Stimulated activated CD8-positive, alpha-beta memory T cell treated with anti-CD3 and anti-CD28 coated beads, Interleukin-12 subunit alpha, Interleukin-12 subunit beta, amount 100 ng/mL, for 24 hours (primary cell): Measurements from ENCODE around the gene PHB1.
A peak's percentile ranks its signal among the peaks of the same experiment; 100 is the strongest.
"Not testable (repeated sequence)": the region's sequence is repeated elsewhere in the genome, so short reads cannot be mapped to it uniquely, and the experiment has no call there.

Experiments used
- DNase-seq: peaks from one replicate; pipeline ENCODE4 v3.0.0-alpha.2; 2020; ENCODE audit errors: extremely low read depth

Gene PHB1

DNA sequence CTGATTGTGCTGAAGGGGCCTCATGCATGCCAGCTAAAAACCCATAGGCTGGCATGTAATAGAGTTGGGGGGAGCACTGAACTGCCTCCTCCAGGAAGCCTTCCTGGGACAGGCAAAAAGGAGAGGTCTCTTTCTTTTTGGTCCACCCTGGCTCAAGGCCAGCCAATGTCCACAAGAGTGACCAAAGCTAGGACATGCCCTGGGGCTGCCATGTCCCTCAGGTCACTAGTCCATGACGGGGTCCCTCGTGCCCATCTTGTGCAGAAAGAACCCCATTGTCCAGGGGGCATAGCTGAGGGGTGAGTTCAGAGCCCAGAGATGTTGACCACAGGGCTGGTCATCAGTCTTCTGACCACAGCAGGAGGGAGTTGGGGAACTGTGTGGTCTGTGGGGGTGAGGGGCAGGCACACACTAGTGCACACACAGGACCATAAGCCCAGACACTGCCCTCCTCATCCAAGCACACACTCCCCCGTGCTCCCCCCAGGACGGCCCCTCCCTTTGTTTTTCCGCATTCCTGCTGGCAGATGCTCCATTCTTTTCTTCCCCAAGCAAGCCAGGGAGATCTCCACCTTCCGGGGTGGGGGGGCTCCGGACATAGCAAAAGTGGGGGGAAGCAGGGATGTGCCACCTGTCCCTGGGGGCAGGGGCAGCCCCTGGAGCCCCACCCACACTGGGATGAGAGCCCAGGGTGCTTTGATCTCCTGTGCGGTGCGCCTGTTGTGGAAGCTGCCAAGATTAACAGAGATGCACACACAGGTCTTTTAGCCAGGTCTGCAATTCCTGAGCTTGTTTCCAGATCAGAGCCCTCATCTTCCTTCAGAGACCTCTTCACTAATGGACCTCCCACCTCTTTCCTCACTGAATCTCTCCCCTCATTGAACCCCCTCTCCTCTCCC lies 25.2 kb upstream of the PHB1 start:
- DNase-seq, result no peak

DNA sequence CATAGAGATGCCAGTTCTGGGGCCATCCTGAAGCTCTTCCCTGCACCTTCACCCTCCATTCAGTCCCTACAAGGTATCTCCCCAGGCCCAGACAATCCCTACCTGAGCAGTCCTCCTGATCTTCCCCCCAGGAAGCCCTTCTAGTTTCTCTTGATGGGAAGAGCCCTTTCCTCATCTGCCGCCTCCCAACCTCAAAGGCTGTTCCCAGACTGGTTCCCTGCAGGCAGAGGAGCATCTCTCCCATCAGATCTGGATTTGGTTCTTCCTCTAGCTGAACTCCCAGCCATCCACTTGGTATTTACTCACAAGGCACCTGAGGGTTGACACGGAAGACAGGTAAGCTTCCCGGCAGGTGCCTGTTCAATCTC lies 24.6 kb upstream of the PHB1 start:
- DNase-seq, result no peak

DNA sequence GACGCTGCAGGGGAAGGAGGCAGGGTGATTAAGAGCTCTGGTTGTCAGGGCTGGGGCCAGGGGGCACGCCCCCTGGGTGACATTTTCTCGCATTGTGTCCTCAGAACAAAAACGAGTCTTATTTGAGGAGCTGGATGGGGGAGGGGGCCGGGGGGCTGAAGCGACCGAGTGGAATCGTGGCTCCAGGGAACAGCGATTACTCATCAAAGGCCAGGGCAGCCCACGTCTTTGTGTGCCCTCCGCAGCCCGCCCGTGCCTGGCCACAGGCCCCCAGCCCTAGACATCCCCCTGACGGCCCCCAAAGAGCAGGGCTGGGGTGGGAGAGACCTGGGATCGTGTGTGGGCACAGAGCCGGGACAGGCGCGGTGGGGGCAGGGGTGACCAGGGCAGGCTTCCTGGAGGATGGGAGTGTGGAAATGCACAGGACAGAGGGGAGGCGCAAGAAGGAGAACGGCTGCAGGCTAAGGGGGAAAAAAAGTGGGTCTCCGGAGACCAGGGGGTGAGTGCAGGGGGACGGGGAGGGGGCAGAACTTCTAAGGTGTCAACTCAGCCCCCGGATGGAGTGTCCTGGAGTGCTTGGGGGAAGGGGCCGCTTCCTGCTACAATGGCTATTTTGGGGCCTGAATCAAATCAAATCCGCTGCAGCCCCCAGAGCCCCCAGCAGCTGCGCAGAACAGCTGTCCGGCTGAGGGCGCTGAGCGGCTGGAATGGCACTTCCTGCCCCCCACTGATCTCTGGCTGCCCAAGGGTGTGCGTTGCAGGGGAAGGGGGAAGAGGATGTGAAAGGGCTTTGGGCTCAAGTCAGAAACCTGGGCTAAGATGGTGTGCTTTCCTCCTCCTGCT lies 24.0 kb upstream of the PHB1 start:
- no peak for DNase-seq

DNA sequence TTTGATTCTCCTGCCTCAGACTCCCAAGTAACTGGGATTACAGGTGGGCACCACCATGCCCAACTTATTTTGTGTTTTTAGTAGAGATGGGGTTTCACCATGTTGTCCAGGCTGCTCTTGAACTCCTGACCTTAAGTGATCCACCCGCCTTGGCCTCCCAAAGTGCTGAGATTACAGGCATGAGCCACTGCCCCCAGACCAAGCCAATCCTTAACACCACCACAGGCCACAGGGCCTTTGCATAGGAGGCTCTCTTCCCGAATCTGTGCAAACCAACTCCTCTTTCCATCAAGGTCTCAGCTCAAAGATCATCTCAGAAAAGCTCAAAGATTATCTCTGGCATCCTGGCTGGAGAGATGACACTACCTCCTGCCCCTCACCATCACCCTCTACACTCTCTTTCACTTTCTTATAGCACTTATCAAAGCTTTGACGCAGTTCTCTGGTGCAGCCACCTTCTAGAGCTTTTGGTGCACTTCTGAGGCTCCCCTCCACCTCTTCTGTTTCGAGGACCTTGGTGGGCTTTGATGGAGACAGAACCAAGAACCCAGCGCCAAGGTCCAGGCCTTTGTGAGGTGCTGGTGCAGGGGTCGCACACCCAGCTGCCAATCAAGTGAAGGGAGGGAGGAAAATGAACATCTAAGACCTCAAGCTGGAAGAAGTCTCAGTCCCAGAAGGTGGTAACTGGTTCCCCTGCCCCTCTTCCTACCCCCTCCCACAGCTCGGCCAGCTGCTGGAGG lies 23.2 kb upstream of the PHB1 start:
- DNase-seq, result no peak

DNA sequence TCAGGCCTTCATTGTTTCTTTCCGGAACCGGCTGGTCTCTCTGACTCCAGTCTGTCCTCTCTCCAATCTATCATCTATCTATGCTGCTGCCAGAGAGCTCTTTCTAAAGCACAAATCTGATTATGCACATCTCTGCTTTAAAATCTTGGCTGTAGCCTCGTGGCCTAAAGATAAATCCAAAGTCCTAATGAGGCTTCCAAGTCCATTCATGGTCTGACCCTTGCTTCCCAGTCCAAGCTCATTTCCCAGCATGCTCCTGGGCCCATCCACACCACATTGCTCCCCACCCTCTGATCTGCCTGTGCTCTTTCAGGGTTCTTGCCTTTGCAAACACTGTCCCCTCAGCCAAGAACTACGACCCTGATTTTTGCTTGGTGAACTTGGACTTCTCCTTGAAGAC lies 21.5 kb upstream of the PHB1 start:
- DNase-seq, result no peak

DNA sequence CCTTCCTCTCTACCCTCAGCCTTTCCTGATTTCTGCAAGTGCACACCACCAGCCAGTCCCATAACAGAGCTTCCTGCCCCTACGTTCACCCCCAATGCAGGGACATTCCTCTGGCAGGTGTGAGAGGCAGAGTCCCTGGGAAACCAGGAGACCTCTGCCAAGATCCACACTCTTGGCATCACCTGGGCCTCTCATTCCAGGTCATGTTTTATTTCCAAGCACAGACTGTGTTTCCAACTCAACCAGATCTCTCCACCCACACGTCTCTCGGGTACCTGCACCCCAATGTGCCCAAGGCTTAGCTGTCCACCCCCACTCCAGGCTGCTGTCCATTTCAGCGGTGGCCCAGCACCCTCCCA lies 21.0 kb upstream of the PHB1 start:
- DNase-seq, result no peak

DNA sequence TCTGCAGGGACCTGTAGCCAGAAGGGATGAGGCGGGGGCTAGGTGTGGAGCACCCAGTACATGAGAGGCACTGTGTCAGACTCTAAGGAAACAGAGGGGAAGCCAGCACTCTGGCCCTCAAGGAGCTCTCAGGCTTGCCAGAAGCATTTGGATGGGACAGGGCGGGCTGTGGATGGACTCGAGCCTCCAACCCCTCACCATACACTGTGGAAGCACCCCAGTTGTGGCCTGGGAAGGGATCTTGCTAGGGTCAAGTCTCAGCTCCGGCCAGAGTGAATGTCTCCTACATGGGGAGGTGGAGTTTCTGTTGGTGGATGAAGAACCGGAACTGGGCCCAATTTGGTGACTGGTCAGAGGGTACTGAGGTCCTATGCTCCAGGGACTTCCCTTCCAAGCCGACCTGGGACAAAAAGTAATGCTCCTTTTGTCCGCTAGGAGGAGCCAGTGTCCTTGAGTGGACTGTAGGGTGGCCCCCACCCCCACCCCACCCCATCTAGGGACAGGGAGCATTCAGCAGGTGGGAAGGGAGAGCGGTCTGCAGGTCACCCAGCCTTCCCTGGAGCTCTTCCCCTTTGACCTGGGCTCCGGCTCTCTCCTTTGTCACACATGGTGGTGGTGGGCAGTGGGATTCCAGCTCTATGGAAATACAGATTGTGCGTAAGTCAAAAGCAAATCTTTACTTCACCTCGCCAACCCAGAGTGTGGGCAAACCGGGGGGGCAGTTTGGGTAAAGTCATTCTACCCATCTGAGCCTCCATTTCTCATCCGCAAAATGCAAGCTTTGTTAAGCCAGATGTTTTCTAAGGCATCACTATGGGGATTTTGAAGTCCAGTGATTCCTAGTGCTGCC lies 20.4 kb upstream of the PHB1 start:
- DNase-seq, result no peak

DNA sequence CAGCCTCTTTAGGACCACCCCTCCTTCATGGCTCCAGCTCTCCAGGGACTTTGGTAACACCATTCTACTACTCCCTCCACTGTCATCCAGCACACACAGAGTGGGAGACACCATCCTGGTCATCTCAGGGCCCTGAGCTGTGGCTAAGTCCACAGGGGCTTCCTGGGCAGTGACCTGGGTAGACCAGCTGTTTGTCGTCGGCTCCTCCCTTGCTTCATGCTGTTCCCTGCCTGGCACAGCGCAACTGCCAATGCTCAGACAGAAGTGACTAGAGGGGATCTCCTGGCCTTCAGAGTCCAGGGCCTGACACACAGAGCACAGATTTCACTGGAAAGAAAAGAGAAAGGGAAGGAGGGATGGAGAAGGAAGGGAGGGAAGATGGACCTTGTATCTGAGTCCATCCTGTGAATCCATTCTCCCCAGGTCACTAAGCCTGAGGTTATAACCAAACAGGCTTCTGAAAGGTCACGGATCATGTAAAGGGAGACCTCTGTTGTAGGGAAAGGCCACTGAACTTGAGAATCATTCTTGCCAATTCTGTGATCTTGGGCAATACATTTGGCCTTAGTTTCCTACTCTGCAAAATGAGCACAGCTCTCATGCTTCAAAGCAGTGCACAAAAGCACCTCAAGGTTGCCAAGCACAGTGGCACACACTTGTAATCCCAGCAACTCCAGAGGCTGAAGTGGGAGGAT lies 18.5 kb upstream of the PHB1 start:
- no peak for DNase-seq

DNA sequence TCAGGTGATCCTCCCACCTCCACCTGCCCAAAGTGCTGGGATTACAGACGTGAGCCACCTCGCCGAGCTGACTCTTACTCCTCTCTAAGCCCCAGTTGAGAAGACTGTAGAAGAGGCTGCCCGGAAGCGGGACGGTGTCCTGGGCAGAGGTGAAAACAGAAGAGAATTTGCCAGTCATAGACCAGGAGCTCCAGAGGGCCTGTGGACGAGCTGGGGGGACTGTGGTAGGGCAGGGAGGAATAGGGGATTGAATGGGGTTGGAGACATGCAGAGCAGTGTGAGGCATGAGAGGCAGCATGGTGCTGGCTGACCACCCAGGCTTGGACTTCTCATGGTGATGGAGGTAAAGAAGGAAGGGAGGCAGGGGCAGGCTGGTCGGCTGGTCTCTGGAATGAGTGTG lies 17.1 kb upstream of the PHB1 start:
- no peak for DNase-seq

DNA sequence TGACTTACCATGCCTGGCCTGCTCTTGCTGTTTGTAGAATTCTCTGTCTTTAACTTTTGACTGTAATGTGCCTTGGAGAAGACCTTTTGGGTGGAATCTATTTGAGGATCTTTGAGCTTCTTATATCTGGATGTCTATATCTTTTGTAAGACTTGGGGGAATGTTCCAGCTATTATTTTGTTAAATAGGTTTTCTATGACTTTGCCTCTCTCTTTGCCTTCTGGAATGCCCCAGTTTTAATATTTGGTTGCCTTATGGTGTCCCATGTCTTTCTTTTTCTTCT lies 10.3 kb upstream of the PHB1 start:
- no peak for DNase-seq

DNA sequence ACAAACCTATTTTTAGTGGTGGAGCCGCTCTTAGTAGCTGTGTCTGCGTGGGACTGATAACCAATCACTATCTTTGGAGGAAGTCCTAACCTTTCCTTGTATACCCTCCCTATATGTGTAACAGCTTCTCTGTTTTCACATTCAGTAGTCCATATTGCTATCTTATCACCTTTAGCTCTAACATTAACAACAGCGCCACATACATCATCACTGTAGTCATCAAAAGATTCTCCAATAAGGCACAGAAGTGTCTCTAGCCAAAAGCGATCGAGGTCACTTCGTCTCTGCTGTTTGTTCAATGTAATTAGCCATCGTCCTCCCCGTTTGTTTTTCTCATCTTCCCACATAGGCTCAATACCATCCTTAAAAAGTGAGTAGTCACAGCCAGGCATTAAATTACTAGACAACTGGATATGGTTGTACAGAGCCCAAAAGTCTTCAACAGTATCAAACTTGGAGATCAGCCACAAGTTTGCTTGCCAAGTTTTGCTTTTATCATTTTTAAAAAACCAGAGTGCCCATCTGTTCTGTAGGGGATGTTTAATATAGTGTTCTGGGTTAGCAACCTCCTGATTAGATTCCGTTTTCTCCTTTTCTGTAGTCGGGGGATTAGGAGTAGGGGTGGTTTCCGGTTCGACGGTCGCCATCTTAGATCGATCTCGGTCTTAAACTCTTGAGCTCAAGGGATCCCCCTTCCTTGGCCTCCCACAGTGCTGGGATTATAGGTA lies 9.8 kb upstream of the PHB1 start:
- DNase-seq, result not testable (repeated sequence)

DNA sequence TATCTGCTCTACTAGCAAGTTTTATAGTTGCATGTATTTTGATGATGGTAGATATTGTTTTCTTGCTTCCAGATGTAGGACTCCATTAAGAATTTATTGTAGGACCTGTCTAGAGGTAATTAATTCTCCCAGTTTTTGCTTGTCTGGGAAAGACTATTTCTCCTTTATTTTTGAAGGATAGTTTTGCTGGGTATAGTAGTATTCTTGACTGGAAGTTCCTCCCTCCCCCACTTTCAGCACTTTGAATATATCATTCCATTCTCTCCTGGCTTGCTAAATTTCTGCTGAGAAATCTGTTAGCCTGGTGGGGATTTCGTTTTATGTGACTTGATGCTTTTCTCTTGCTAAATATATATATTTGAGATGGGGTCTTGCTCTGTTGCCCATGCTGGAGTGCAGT lies 8.0 kb upstream of the PHB1 start:
- DNase-seq, result no peak

DNA sequence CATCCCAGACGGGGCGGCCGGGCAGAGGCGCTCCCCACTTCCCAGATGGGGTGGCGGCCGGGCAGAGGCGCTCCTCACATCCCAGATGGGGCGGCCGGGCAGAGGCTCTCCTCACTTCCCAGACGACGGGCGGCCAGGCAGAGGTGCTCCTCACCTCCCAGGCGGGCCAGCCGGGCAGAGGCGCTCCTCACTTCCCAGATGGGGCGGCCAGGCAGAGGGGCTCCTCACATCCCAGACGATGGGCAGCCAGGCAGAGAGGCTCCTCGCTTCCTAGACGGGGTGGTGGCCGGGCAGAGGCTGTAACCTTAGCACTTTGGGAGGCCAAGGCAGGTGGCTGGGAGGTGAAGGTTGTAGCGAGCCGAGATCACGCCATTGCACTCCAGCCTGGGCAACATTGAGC lies 5.1 kb upstream of the PHB1 start:
- not testable (repeated sequence) for DNase-seq

DNA sequence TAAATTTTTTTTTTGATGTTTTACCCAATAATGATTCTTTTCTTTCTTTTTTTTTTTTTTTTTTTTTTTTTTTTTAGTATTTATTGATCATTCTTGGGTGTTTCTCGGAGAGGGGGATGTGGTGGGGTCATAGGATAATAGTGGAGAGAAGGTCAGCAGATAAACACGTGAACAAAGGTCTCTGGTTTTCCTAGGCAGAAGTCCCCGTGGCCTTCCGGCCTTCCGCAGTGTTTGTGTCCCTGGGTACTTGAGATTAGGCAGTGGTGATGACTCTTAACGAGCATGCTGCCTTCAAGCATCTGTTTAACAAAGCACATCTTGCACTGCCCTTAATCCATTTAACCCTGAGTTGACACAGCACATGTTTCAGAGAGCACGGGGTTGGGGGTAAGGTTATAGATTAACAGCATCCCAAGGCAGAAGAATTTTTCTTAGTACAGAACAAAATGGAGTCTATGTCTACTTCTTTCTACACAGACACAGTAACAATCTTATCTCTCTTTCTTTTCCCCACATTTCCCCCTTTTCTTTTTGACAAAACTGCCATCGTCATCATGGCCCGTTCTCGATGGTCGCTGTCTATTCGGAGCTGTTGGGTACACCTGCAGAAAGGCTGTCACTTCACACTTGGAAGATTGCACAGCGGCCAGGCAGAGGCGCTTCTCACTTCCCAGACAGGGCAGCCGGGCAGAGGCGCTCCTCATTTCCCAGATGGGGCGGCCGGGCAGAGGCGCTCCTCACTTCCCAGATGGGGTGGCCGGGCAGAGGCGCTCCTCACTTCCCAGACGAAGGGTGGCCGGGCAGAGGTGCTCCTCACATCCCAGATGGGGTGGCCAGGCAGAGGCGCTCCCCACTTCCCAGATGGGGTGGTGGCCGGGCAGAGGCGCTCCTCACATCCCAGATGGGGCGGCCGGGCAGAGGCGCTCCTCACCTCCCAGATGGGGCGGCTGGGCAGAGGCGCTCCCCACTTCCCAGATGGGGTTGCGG lies 4.4 kb upstream of the PHB1 start:
- DNase-seq, result not testable (repeated sequence)

DNA sequence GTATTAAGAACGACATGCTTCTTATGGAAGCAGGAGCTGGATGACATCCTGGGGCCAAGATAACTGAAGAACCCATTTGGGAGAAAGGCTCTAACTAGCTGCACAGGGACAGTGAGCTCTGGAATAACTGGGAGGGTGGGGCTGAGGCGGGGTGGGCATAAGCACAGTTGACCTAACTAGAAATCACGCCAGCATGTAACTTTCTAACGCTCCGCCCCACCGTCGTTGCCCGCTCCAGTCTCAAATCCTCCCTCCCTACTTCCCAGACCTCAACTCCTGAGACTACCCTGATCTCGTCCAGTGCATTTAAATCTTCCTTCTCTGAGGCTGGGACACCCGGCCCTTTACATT lies 436 bp downstream of the PHB1 start:
- DNase-seq, result no peak

DNA sequence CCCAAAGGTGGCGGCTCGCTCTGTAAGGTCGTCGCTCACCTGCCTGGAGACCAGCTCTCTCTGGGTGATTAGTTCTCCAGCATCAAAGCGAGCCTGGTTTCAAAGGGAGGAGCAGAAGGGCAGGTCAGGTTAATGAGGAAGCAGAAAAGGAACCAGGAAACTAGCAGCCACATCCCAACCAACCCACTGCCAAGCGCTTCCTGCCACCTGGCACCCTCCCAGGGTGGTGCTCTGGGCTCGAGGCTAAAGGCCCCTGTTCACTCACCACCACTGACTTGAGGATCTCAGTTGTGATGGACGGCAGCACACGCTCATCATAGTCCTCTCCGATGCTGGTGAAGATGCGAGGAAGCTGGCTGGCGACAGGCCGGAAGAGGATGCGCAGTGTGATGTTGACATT lies 5.6 kb downstream of the PHB1 start:
- no peak for DNase-seq

DNA sequence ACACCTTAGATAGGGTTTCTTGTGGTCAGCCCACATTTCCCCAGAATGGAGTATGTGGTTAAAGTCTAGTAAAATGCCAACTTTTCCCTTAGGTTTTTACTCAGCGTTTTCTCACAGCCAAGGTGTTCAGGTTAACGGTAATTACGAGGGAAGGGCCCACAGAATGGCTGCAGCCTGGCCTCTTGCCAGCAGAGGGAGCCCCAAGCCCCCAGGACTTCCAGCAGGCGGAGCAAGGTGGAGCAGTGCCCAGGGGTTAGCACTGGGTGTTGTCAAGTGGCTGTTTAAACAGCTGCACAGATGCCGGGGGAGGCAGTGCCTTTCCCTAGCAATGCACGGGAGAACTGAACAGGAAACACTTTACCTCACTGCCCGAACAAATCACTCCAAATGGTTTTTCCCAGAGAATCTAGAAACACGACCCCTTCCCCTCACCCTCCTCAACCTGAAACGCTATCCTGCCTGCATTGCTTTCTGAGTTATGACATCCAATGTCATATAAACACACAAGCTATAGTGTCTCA lies 6.6 kb downstream of the PHB1 start:
- DNase-seq, result peak; percentile 53

DNA sequence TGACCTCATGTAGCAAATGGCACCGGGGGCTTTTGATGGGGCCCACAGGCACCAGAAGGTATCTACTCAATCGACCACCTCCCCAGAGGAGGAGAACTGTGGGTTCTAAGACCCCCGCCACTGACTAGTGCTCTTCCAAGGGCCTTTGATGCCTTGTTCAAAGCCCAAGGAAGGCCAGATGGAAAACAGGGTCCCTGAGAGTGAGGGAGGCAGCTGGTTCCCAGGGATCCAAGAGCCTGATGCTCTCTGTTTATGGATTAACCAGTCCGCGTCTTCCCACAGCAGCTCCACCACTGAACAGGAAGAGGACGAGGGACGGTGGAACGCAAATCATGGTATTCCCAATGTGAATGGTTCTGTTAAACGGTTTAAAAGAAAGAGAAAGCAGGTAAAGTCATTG lies 7.6 kb downstream of the PHB1 start:
- no peak for DNase-seq

DNA sequence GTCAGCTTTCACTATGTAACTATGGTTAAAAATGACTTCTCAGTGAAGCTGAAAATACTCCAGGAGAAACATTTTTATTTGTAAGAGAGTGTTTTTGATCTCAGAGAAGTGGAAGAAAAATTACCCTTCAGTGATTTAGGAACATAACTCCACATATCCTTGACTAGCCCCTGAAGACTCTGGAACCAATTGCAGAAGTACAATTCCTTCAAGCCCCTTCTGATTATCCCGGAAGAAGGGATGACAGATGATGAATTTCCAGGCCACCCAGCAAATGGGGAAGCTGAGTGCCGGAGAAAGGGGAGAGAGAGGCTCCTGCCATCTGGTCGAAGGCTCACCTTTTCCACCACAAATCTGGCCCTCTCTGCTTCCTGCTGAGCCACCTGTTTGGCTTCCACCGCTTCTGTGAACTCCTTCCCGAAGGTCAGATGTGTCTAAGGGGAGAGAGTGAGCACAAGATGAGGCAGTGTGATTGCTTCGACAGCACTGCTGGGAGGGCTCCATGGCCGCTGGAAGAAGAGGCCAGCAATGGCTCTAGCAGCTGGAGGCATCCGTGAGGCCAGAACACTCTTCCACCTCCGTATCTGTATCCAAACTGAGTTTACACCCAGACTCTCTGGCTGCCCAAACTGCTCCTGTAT lies 8.1 kb downstream of the PHB1 start:
- no peak for DNase-seq
